SK-N-SH treated with all-trans-retinoic acid at 6 μM for 48 hours (cell line): Measurements from ENCODE around the gene PTPRD.

ENCODE experiments used
- CREB5 ChIP-seq: fragments of 250-450 bp; sonication (Bioruptor Pico); IDR thresholded peaks from 2 replicates; pipeline ENCODE4 v1.5.1; 2020; ENCODE audit warnings: low read depth, mild to moderate bottlenecking, moderate library complexity
- CSRNP3 ChIP-seq: fragments of 250-450 bp; sonication (Bioruptor Pico); IDR thresholded peaks from 2 replicates; pipeline ENCODE4 v1.5.1; 2021; ENCODE audit warnings: mild to moderate bottlenecking, moderate library complexity
- ISL1 ChIP-seq: fragments of 250-450 bp; sonication (Bioruptor Pico); IDR thresholded peaks from 2 replicates; pipeline ENCODE4 v2.1.2; 2022; ENCODE audit warnings: mild to moderate bottlenecking, moderate library complexity
- PATZ1 ChIP-seq: fragments of 250-450 bp; sonication (Bioruptor Pico); IDR thresholded peaks from 2 replicates; pipeline ENCODE4 v1.8.0; 2020; ENCODE audit warnings: mild to moderate bottlenecking, moderate library complexity, borderline replicate concordance
- RARB ChIP-seq: fragments of 250-450 bp; sonication (Bioruptor Pico); IDR thresholded peaks from 2 replicates; pipeline ENCODE4 v1.8.0; 2021; ENCODE audit warnings: mild to moderate bottlenecking, moderate library complexity

GRCh38 chr9:8745347-8745746 lies 1867.5 kb downstream of the PTPRD start:
- TF ChIP-seq PATZ1 = no peak
- TF ChIP-seq CSRNP3 = no peak
- TF ChIP-seq CREB5 (CRISPR knock-in tag) = no peak
- TF ChIP-seq RARB = no peak
- TF ChIP-seq ISL1 (CRISPR knock-in tag) = no peak
